Osteocyte (in vitro differentiated cells): ENCODE measurements around the gene CEBPA. TPM values are rescaled to one million over a fixed set of nuclear protein-coding genes. Genes with fewer than 3 reads are reported as not detected.

Source experiments
- DNase-seq: peaks from one replicate; pipeline ENCODE4 v3.0.0; 2021; ENCODE audit warnings: mixed read lengths; ENCODE audit not compliant: unreplicated experiment; ENCODE audit errors: extremely low spot score
- H3K27ac Mint-ChIP-seq: one replicate; pipeline ENCODE4 v1.8.0; 2021; ENCODE audit warnings: mild to moderate bottlenecking, mixed read lengths; ENCODE audit not compliant: unreplicated experiment
- H3K27me3 Mint-ChIP-seq: one replicate; pipeline ENCODE4 v1.8.0; 2021; ENCODE audit warnings: mixed read lengths; ENCODE audit not compliant: unreplicated experiment
- H3K36me3 Mint-ChIP-seq: one replicate; pipeline ENCODE4 v1.8.0; 2021; ENCODE audit warnings: mixed read lengths; ENCODE audit not compliant: unreplicated experiment
- H3K4me1 Mint-ChIP-seq: one replicate; pipeline ENCODE4 v1.8.0; 2021; ENCODE audit warnings: mixed read lengths; ENCODE audit not compliant: unreplicated experiment
- H3K4me3 Mint-ChIP-seq: one replicate; pipeline ENCODE4 v1.8.0; 2021; ENCODE audit warnings: mild to moderate bottlenecking, moderate library complexity, mixed read lengths; ENCODE audit not compliant: unreplicated experiment
- H3K9me3 Mint-ChIP-seq: one replicate; pipeline ENCODE4 v1.8.0; 2021; ENCODE audit warnings: mixed read lengths; ENCODE audit not compliant: unreplicated experiment
- total RNA-seq: library from RNA; stranded (reverse); gene quantifications from 2 replicates; pipeline ENCODE4 v1.2.1, GENCODE V29; 2021
- TF ChIP-seq, protein P1 (sequence below): fragments of 200-600 bp; sonication (generic); IDR thresholded peaks from 2 replicates; pipeline ENCODE4 v1.5.0; 2021; ENCODE audit warnings: antibody characterized with exemption, mild to moderate bottlenecking, moderate library complexity

Gene CEBPA
- total RNA-seq, 1 donor from 2014 or later: 0.86 TPM

DNA sequence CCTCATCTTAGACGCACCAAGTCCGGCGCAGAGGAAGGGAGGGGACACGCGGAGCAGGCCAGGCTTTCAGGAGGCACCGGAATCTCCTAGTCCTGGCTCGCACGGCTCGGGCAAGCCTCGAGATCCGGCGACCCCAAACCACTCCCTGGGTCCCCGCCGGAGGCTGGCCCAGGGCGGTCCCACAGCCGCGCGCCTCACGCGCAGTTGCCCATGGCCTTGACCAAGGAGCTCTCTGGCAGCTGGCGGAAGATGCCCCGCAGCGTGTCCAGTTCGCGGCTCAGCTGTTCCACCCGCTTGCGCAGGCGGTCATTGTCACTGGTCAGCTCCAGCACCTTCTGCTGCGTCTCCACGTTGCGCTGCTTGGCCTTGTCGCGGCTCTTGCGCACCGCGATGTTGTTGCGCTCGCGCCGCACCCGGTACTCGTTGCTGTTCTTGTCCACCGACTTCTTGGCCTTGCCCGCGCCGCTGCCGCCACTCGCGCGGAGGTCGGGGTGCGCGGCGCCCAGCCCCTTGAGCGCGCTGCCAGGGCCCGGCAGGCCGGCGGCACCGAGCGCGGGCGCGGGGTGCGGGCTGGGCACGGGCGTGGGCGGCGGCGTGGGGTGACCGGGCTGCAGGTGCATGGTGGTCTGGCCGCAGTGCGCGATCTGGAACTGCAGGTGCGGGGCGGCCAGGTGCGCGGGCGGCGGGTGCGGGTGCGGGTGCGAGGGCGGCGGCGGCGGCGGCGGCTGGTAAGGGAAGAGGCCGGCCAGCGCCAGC, 1.0 kb downstream of the CEBPA start:
- Mint-ChIP-seq H3K4me3 (peak overlapping the region; percentile 54), H3K4me1 (peaks cover 2% of the 10 kb centered on the region), H3K9me3 (no peaks in the 10 kb centered on the region), H3K27me3 (peaks cover 21% of the 10 kb centered on the region), H3K36me3 (no peaks in the 10 kb centered on the region), H3K27ac (no peak overlapping the region)
- TF ChIP-seq, protein P1, sequence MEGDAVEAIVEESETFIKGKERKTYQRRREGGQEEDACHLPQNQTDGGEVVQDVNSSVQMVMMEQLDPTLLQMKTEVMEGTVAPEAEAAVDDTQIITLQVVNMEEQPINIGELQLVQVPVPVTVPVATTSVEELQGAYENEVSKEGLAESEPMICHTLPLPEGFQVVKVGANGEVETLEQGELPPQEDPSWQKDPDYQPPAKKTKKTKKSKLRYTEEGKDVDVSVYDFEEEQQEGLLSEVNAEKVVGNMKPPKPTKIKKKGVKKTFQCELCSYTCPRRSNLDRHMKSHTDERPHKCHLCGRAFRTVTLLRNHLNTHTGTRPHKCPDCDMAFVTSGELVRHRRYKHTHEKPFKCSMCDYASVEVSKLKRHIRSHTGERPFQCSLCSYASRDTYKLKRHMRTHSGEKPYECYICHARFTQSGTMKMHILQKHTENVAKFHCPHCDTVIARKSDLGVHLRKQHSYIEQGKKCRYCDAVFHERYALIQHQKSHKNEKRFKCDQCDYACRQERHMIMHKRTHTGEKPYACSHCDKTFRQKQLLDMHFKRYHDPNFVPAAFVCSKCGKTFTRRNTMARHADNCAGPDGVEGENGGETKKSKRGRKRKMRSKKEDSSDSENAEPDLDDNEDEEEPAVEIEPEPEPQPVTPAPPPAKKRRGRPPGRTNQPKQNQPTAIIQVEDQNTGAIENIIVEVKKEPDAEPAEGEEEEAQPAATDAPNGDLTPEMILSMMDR: no peak
- no peak for DNase-seq

DNA sequence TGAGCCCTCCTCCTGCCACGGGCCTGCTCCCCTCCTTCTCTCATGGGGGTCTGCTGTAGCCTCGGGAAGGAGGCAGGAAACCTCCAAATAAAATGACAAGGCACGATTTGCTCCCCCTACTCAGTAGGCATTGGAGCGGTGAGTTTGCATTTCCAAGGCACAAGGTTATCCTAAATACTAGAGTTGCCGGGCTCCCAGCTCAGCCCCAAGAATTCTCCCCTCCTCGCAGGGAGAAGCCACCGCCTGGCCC, 1.5 kb downstream of the CEBPA start:
- Mint-ChIP-seq H3K36me3 (no peaks in the 10 kb centered on the region), H3K9me3 (no peaks in the 10 kb centered on the region), H3K4me1 (peaks cover 2% of the 10 kb centered on the region), H3K4me3 (no peak overlapping the region), H3K27ac (no peak overlapping the region), H3K27me3 (peaks cover 25% of the 10 kb centered on the region)
- TF ChIP-seq, protein P1: no peak
- no peak for DNase-seq

DNA sequence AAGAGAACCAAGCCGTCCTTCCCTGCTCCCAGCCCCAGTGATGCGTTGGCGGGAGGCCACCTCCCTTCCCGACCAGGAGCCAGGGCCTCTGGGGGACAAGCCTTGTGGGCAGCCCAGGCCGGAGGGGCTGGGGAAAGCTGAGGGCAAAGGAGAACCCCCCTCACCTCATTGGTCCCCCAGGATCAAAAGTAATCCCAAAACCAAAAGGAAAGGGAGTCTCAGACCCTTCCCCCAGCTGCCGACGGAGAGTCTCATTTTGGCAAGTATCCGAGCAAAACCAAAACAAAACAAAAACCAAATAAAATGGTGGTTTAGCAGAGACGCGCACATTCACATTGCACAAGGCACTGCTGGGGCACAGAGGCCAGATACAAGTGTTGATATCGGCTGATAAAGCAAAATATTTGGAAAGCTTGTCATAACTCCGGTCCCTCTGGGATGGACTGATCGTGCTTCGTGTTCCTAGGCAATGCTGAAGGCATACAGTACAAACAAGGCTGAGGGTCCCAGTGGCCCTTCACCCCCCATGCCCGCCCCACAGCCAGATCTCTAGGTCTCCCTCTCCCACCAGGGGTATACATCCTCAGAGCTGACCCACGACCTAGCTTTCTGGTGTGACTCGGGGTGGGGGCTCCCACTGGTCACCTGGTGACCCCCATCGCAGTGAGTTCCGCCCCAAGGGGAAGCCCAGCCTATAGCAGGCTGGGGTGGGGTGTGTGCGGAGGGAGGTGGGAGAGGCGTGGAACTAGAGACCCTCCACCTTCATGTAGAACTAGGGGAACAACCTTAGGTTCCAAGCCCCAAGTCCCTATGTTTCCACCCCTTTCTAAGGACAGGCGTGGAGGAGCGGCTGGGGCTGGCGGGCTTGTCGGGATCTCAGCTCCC, 2.1 kb downstream of the CEBPA start:
- Mint-ChIP-seq H3K27ac (no peak overlapping the region), H3K27me3 (peaks cover 26% of the 10 kb centered on the region), H3K36me3 (no peaks in the 10 kb centered on the region), H3K4me1 (peaks cover 2% of the 10 kb centered on the region), H3K9me3 (no peaks in the 10 kb centered on the region), H3K4me3 (no peak overlapping the region)
- TF ChIP-seq, protein P1: no peak
- DNase-seq: no peak

DNA sequence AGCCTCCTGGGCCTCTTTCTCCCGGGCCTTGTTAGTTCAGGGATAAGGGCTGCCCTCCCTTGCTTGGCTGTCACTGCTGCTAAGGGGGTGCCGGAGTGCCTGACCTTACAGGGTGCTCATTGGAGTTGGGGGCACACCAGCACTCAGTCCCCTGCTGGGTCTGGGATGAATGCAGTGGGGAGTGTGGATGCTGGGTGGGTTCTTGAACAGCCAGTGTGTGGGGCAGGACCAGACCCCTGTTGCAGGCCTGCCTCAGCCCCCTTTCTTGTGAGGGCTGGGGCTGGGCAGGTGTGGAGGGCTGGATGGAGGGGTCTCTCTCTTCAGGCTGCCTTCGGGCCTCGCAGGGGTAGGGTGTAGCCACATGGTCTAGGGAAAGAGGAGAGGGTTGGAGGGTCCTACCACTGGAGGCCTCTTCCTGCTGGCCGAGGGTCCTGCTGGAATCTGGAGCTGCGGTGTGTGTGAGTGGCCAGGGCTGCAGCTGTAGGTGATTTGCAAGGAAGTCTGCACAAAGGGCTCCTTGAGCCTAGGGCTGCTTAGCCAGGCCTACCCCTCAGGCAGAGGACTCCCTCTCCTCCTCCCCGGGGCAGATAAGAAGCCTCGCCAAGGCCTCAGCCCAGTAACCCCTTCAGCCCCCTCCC, 3.2 kb downstream of the CEBPA start:
- no peaks in the 10 kb centered on the region for H3K9me3 Mint-ChIP-seq
- TF ChIP-seq, protein P1: no peak
- H3K4me3 Mint-ChIP-seq: no peak overlapping the region
- no peaks in the 10 kb centered on the region for H3K36me3 Mint-ChIP-seq
- peaks cover 2% of the 10 kb centered on the region for H3K4me1 Mint-ChIP-seq
- DNase-seq: no peak
- no peak overlapping the region for H3K27ac Mint-ChIP-seq
- peaks cover 26% of the 10 kb centered on the region for H3K27me3 Mint-ChIP-seq
